ENCODE results near the gene ARHGAP9. TPM values are rescaled to one million over a fixed set of nuclear protein-coding genes. Genes with fewer than 3 reads are reported as not detected.

ARHGAP9 gene
- total RNA-seq, 1 experiment from 2014 or later: not detected

DNA sequence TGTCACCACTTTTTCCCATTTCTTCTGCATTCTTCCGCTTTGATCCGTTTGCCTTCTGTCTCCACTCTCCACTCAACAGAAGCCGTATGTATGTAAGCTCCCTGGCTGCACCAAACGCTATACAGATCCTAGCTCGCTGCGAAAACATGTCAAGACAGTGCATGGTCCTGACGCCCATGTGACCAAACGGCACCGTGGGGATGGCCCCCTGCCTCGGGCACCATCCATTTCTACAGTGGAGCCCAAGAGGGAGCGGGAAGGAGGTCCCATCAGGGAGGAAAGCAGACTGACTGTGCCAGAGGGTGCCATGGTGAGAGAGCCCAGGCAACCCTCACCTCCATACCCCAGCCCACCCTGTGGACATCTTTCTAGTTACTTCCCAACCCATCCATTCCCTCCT lies 11.8 kb downstream of the ARHGAP9 start:
- Histone ChIP-seq H3F3A (ENCODE audit: insufficient read depth, low read depth) (no peaks in the 10 kb centered on the region), H3K4me3 (no peak overlapping the region), H3K9me3 (ENCODE audit: insufficient read depth, low read depth) (no peaks in the 10 kb centered on the region), H3K36me3 (ENCODE audit: low read depth) (no peaks in the 10 kb centered on the region), H3K4me1 (replicated peaks; ENCODE audit: insufficient read depth) (no peaks in the 10 kb centered on the region), H2AFZ (no peak overlapping the region), H3K79me2 (ENCODE audit: low read depth) (no peaks in the 10 kb centered on the region), H3K9me2 (ENCODE audit: insufficient read depth) (no peaks in the 10 kb centered on the region), H4K20me1 (ENCODE audit: insufficient read depth) (no peaks in the 10 kb centered on the region), H3K4me2 (no peak overlapping the region), H3K27ac (no peak overlapping the region), H3K27me3 (ENCODE audit: insufficient read depth, low read depth) (peaks cover 100% of the 10 kb centered on the region)
- POLR2A ChIA-PET (ENCODE audit: unreplicated experiment): interaction anchor here (0.6 kb wide), 1 partner anchor 145 kb away, joined by 4 read pairs; no protein-coding TSS in a partner anchor
- DNase-seq: no peak
- CTCF ChIA-PET: no interaction called here
- intact Hi-C loops (cut with micrococcal nuclease; ENCODE audit: unreplicated experiment): no loop called here
- BruUV-seq (replicated peaks): no TSS peak
- TF ChIP-seq, protein P1, sequence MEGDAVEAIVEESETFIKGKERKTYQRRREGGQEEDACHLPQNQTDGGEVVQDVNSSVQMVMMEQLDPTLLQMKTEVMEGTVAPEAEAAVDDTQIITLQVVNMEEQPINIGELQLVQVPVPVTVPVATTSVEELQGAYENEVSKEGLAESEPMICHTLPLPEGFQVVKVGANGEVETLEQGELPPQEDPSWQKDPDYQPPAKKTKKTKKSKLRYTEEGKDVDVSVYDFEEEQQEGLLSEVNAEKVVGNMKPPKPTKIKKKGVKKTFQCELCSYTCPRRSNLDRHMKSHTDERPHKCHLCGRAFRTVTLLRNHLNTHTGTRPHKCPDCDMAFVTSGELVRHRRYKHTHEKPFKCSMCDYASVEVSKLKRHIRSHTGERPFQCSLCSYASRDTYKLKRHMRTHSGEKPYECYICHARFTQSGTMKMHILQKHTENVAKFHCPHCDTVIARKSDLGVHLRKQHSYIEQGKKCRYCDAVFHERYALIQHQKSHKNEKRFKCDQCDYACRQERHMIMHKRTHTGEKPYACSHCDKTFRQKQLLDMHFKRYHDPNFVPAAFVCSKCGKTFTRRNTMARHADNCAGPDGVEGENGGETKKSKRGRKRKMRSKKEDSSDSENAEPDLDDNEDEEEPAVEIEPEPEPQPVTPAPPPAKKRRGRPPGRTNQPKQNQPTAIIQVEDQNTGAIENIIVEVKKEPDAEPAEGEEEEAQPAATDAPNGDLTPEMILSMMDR (conservative IDR thresholded peaks at IDR 0.05): no peak
- TF ChIP-seq EZH2 (IDR thresholded peaks at IDR 0.05; ENCODE audit: low read depth): no peak

DNA sequence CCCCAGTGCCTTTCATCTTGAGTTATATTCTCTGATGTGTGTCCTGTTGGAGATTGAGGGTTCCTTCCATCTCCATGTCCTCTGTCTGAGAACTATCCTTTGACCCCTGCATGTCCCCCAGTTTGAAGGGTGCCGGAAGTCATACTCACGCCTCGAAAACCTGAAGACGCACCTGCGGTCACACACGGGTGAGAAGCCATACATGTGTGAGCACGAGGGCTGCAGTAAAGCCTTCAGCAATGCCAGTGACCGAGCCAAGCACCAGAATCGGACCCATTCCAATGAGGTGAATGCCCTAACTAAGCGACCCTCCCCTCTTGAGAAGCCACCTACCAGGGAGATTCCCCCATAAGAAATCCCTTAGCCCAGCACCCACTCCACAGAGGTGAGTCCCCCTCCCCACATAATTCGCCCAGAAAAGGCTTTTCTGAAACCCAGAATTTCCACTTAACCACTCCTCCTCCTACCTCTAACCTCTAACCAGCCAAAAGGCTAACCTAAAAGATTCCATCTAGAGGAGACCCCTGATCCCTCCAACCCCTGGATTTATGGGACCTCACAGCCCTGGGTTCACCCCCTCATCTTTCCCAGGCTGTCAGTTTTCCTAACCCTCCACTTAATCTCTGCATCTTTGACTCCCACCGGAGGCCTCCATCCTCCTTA lies 12.3 kb downstream of the ARHGAP9 start:
- Histone ChIP-seq H4K20me1 (ENCODE audit: insufficient read depth) (no peaks in the 10 kb centered on the region), H3K9me2 (ENCODE audit: insufficient read depth) (no peaks in the 10 kb centered on the region), H3K36me3 (ENCODE audit: low read depth) (no peaks in the 10 kb centered on the region), H3K4me2 (no peak overlapping the region), H2AFZ (no peak overlapping the region), H3K27ac (no peak overlapping the region), H3F3A (ENCODE audit: insufficient read depth, low read depth) (no peaks in the 10 kb centered on the region), H3K4me3 (no peak overlapping the region), H3K9me3 (ENCODE audit: insufficient read depth, low read depth) (no peaks in the 10 kb centered on the region), H3K4me1 (replicated peaks; ENCODE audit: insufficient read depth) (no peaks in the 10 kb centered on the region), H3K27me3 (ENCODE audit: insufficient read depth, low read depth) (peaks cover 96% of the 10 kb centered on the region), H3K79me2 (ENCODE audit: low read depth) (no peaks in the 10 kb centered on the region)
- BruUV-seq (replicated peaks): no TSS peak
- intact Hi-C loops (cut with micrococcal nuclease; ENCODE audit: unreplicated experiment): no loop called here
- ChIA-PET CTCF (no interaction called here), POLR2A (ENCODE audit: unreplicated experiment) (no interaction called here)
- no peak for DNase-seq
- TF ChIP-seq EZH2 (IDR thresholded peaks at IDR 0.05; ENCODE audit: low read depth): no peak
- TF ChIP-seq, protein P1 (conservative IDR thresholded peaks at IDR 0.05): no peak

DNA sequence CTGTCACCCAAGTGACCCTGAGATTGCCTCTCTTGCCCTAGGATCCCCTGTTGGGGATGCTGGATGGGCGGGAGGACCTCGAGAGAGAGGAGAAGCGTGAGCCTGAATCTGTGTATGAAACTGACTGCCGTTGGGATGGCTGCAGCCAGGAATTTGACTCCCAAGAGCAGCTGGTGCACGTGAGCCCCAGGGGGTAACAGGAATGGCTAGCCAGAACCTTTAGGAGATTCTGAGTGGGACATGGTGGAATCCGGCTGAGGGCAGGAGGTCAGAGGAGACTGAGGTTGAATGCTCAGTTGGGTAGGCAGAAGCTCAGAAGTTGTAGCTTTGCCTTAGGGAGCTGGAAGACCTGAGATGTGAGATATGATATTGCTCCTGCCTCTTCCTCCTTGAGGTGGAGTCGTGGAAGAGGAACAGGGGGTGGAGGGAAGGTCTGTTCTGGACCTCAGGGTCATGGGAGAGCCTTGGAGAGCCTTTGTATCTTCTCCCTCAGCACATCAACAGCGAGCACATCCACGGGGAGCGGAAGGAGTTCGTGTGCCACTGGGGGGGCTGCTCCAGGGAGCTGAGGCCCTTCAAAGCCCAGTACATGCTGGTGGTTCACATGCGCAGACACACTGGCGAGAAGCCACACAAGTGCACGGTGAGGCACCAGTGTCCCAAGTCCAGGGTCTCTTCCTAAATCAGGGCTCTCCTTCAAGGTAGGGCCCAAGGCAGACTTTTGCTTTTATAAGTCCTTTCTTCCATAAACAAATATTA lies 13.7 kb downstream of the ARHGAP9 start:
- H3K4me1 ChIP-seq (replicated peaks; ENCODE audit: insufficient read depth): peaks cover 6% of the 10 kb centered on the region; the same call in 1 of the 2 replicates
- H3K4me3 ChIP-seq: no peak overlapping the region
- TF ChIP-seq, protein P1 (conservative IDR thresholded peaks at IDR 0.05): no peak
- TF ChIP-seq EZH2 (IDR thresholded peaks at IDR 0.05; ENCODE audit: low read depth): no peak
- no peak overlapping the region for H2AFZ ChIP-seq
- no peaks in the 10 kb centered on the region for H3K9me2 ChIP-seq (ENCODE audit: insufficient read depth)
- BruUV-seq (replicated peaks): no TSS peak
- H3K27ac ChIP-seq: no peak overlapping the region
- ChIA-PET CTCF (no interaction called here), POLR2A (ENCODE audit: unreplicated experiment) (no interaction called here)
- intact Hi-C loops (cut with micrococcal nuclease; ENCODE audit: unreplicated experiment): no loop called here
- DNase-seq: no peak
- H3K27me3 ChIP-seq (ENCODE audit: insufficient read depth, low read depth): peaks cover 88% of the 10 kb centered on the region
- no peaks in the 10 kb centered on the region for H3F3A ChIP-seq (ENCODE audit: insufficient read depth, low read depth)
- H3K4me2 ChIP-seq: no peak overlapping the region
- no peaks in the 10 kb centered on the region for H3K9me3 ChIP-seq (ENCODE audit: insufficient read depth, low read depth)
- no peaks in the 10 kb centered on the region for H4K20me1 ChIP-seq (ENCODE audit: insufficient read depth)
- H3K36me3 ChIP-seq (ENCODE audit: low read depth): no peaks in the 10 kb centered on the region
- H3K79me2 ChIP-seq (ENCODE audit: low read depth): no peaks in the 10 kb centered on the region
